Measurements from ENCODE around the gene GFER.

The GFER gene

GRCh38 chr16:2004795-2005517 is 21.0 kb downstream of the GFER start:
- no peak for TF ChIP-seq ZBTB7A (IDR thresholded peaks at IDR 0.05; ENCODE audit: low read depth)
- no peak for TF ChIP-seq EGR1 (IDR thresholded peaks at IDR 0.05)
- TF ChIP-seq REST (IDR thresholded peaks at IDR 0.05; ENCODE audit: low read depth), result no peak
- TF ChIP-seq TCF12 (IDR thresholded peaks at IDR 0.05; ENCODE audit: low read depth), result no peak
- TF ChIP-seq RAD21 (IDR thresholded peaks at IDR 0.05; ENCODE audit: low read depth), result no peak
- no peak for TF ChIP-seq TEAD4 (IDR thresholded peaks at IDR 0.05)
- TF ChIP-seq MAX (IDR thresholded peaks at IDR 0.05), result no peak
- TF ChIP-seq CREB1 (IDR thresholded peaks at IDR 0.05; ENCODE audit: low read depth), result no peak

- TF ChIP-seq CEBPB (IDR thresholded peaks at IDR 0.05), result no peak
- no peak for TF ChIP-seq USF1 (IDR thresholded peaks at IDR 0.05)
- no peak for TF ChIP-seq EGR1 (IDR thresholded peaks at IDR 0.05)
- TF ChIP-seq NFIC (IDR thresholded peaks at IDR 0.05), result no peak
- TF ChIP-seq EP300 (IDR thresholded peaks at IDR 0.05; ENCODE audit: borderline replicate concordance), result no peak
- TF ChIP-seq TCF12 (IDR thresholded peaks at IDR 0.05; ENCODE audit: low read depth), result no peak
- no peak for TF ChIP-seq TAF1 (IDR thresholded peaks at IDR 0.05; ENCODE audit: low read depth)
- TF ChIP-seq REST (IDR thresholded peaks at IDR 0.05; ENCODE audit: low read depth), result no peak
- no peak for TF ChIP-seq YY1 (IDR thresholded peaks at IDR 0.05; ENCODE audit: low read depth)
- no peak for TF ChIP-seq RAD21 (IDR thresholded peaks at IDR 0.05; ENCODE audit: low read depth)
These were observed 21.7 kb downstream of the GFER start for GRCh38 chr16:2005646-2006045.

GRCh38 chr16:2006317-2006716 is 22.3 kb downstream of the GFER start:
- no peak for TF ChIP-seq ZBTB7A (IDR thresholded peaks at IDR 0.05; ENCODE audit: low read depth)
- no peak for TF ChIP-seq CREB1 (IDR thresholded peaks at IDR 0.05; ENCODE audit: low read depth)
- no peak for TF ChIP-seq EGR1 (IDR thresholded peaks at IDR 0.05)
- TF ChIP-seq EP300 (IDR thresholded peaks at IDR 0.05; ENCODE audit: borderline replicate concordance), result no peak
- TF ChIP-seq CEBPB (IDR thresholded peaks at IDR 0.05), result no peak
- no peak for TF ChIP-seq YY1 (IDR thresholded peaks at IDR 0.05; ENCODE audit: low read depth)
- no peak for TF ChIP-seq RAD21 (IDR thresholded peaks at IDR 0.05; ENCODE audit: low read depth)
- TF ChIP-seq NFIC (IDR thresholded peaks at IDR 0.05), result no peak
- TF ChIP-seq TAF1 (IDR thresholded peaks at IDR 0.05; ENCODE audit: low read depth), result no peak
- TF ChIP-seq FOXM1 (IDR thresholded peaks at IDR 0.05; ENCODE audit: borderline replicate concordance, low read depth), result no peak

- TF ChIP-seq EP300 (IDR thresholded peaks at IDR 0.05; ENCODE audit: borderline replicate concordance) (no peak), RAD21 (IDR thresholded peaks at IDR 0.05; ENCODE audit: low read depth) (no peak), NFIC (IDR thresholded peaks at IDR 0.05) (no peak), REST (IDR thresholded peaks at IDR 0.05; ENCODE audit: low read depth) (no peak), FOXM1 (IDR thresholded peaks at IDR 0.05; ENCODE audit: borderline replicate concordance, low read depth) (no peak), MAX (IDR thresholded peaks at IDR 0.05) (no peak), TEAD4 (IDR thresholded peaks at IDR 0.05) (no peak), YY1 (IDR thresholded peaks at IDR 0.05; ENCODE audit: low read depth) (no peak), TCF12 (IDR thresholded peaks at IDR 0.05; ENCODE audit: low read depth) (no peak), CREB1 (IDR thresholded peaks at IDR 0.05; ENCODE audit: low read depth) (no peak), USF1 (IDR thresholded peaks at IDR 0.05) (no peak), TAF1 (IDR thresholded peaks at IDR 0.05; ENCODE audit: low read depth) (no peak), CEBPB (IDR thresholded peaks at IDR 0.05) (no peak), ZBTB7A (IDR thresholded peaks at IDR 0.05; ENCODE audit: low read depth) (no peak)
These were observed 23.3 kb downstream of the GFER start for GRCh38 chr16:2007081-2007836.

Measured in Ishikawa (cell line).